Measurements from ENCODE around the gene MTMR2. TPM values are rescaled to one million over a fixed set of nuclear protein-coding genes. Genes with fewer than 3 reads are reported as not detected.

Gene MTMR2
- total and polyA plus RNA-seq, 2 experiments from 2014 or later, result 26.6 to 52.6 TPM

- no peak overlapping the region for H3K27ac ChIP-seq (ENCODE audit: low read depth)
- no peak for ATAC-seq
- no peak overlapping the region for H3K4me2 ChIP-seq
- no peak overlapping the region for H3K4me3 Mint-ChIP-seq
- H3K4me3 ChIP-seq, result no peak overlapping the region
- H3F3A ChIP-seq (replicated peaks; ENCODE audit: low read depth), result no peaks in the 10 kb centered on the region
- no peaks in the 10 kb centered on the region for H3K9me3 Mint-ChIP-seq
- H3K79me2 ChIP-seq (replicated peaks; ENCODE audit: insufficient read depth), result peaks cover 84% of the 10 kb centered on the region
- no peak for DNase-seq (ENCODE audit: low spot score)
- H3K27ac Mint-ChIP-seq, result no peak overlapping the region
- H3K36me3 ChIP-seq (ENCODE audit: insufficient read depth), result no peaks in the 10 kb centered on the region
- H3K9me2 ChIP-seq (ENCODE audit: insufficient read depth), result no peaks in the 10 kb centered on the region
- no peaks in the 10 kb centered on the region for H3K27me3 ChIP-seq (ENCODE audit: insufficient read depth)
- peaks cover 13% of the 10 kb centered on the region for H3K4me1 ChIP-seq (ENCODE audit: insufficient read depth)
- H4K20me1 ChIP-seq (replicated peaks; ENCODE audit: insufficient read depth), result peaks cover 3% of the 10 kb centered on the region; the same call in 1 of the 2 replicates
- H3K27me3 Mint-ChIP-seq (ENCODE audit: insufficient read depth, low read depth, poor library complexity), result no peaks in the 10 kb centered on the region
- H3K4me1 Mint-ChIP-seq, result peaks cover 16% of the 10 kb centered on the region
- no peak overlapping the region for H2AFZ ChIP-seq
- no peak for TF ChIP-seq CTCF (conservative IDR thresholded peaks at IDR 0.05; ENCODE audit: low read depth in 2 of 2)
- no peak for TF ChIP-seq STAT1 (IDR thresholded peaks at IDR 0.05; ENCODE audit: unreplicated experiment)
- TF ChIP-seq ZNF462 (CRISPR knock-in tag; IDR thresholded peaks at IDR 0.05), result no peak
- TF ChIP-seq JUNB (IDR thresholded peaks at IDR 0.05; ENCODE audit: unreplicated experiment), result no peak
- no peak for TF ChIP-seq EZH2phosphoT487 (IDR thresholded peaks at IDR 0.05; ENCODE audit: unreplicated experiment)
- no peak for TF ChIP-seq ETS1 (IDR thresholded peaks at IDR 0.05)
- no peak for TF ChIP-seq NANOG (IDR thresholded peaks at IDR 0.05; ENCODE audit: borderline replicate concordance)
- TF ChIP-seq ZNF114 (CRISPR knock-in tag; IDR thresholded peaks at IDR 0.05), result no peak
- no peak for TF ChIP-seq ZNF331 (CRISPR knock-in tag; IDR thresholded peaks at IDR 0.05; ENCODE audit: low read depth)
- no peak for TF ChIP-seq POLR2AphosphoS5 (IDR thresholded peaks at IDR 0.05; ENCODE audit: low read depth)
- TF ChIP-seq CREB1 (CRISPR knock-in tag; IDR thresholded peaks at IDR 0.05; ENCODE audit: low read depth), result no peak
- no peak for TF ChIP-seq REST (IDR thresholded peaks at IDR 0.05; ENCODE audit: unreplicated experiment)
- TF ChIP-seq EZH2 (IDR thresholded peaks at IDR 0.05; ENCODE audit: low read depth, unreplicated experiment), result no peak
- H3K36me3 Mint-ChIP-seq (ENCODE audit: low read depth), result no peaks in the 10 kb centered on the region
These were observed 8.9 kb downstream of the MTMR2 start for GRCh38 chr11:95915051-95915450.

Measured in GM23338 (cell line).